Measurements from ENCODE around the gene AHCYL2. TPM values are rescaled to one million over a fixed set of nuclear protein-coding genes. Genes with fewer than 3 reads are reported as not detected.
A peak's percentile ranks its signal among the peaks of the same experiment; 100 is the strongest.

AHCYL2 gene
- total and polyA plus RNA-seq, 4 experiments from 2014 or later = 8.6 to 16.5 (median 12.1) TPM

DNA sequence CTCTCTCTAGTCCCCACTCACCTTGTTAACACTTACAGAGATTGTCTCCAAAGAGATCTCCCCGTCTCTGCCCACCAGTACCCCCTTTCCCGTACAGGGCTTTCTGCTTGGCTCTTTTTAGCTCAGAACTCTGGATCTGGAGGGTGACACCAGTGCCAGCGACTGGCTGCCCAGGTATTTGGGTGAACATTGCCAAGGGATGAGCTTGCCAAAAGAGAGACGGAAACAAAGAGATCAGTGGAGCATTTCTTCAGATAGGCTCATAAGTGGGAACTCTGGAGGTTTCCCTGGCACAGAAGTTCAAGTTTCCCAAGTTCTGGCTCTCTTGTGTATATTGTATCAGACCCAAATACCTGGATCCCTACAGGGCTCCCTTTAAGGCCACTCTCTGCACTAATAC, 239.4 kb downstream of the AHCYL2 start:
- Histone ChIP-seq H3K4me3 (ENCODE audit: low read length in 2 of 2) (no peak overlapping the region), H3K4me1 (ENCODE audit: insufficient read depth, low read length) (no peaks in the 10 kb centered on the region), H3K27me3 (ENCODE audit: insufficient read depth, low read length) (no peaks in the 10 kb centered on the region), H3K36me3 (ENCODE audit: insufficient read depth, low read length) (no peaks in the 10 kb centered on the region), H3K27ac (ENCODE audit: low read depth, low read length) (no peak overlapping the region), H3K9me3 (ENCODE audit: control insufficient read depth in 1 of 2, low read length in 2 of 2) (no peaks in the 10 kb centered on the region)
- Mint-ChIP-seq H3K36me3 (no peaks in the 10 kb centered on the region), H3K4me1 (no peaks in the 10 kb centered on the region), H3K27me3 (no peaks in the 10 kb centered on the region), H3K4me3 (no peak overlapping the region), H3K9me3 (no peaks in the 10 kb centered on the region), H3K27ac (no peak overlapping the region)
- intact Hi-C loops (cut with micrococcal nuclease) = no loop called here
- POLR2A ChIA-PET (ENCODE audit: partially characterized antibody) = no interaction called here
- no peak for DNase-seq
- CTCF ChIA-PET (ENCODE audit: partially characterized antibody) = interaction anchor here (2.0 to 2.6 kb wide), 2 partner anchors 97 to 120 kb away, joined by 7 to 14 read pairs; no protein-coding TSS in a partner anchor

DNA sequence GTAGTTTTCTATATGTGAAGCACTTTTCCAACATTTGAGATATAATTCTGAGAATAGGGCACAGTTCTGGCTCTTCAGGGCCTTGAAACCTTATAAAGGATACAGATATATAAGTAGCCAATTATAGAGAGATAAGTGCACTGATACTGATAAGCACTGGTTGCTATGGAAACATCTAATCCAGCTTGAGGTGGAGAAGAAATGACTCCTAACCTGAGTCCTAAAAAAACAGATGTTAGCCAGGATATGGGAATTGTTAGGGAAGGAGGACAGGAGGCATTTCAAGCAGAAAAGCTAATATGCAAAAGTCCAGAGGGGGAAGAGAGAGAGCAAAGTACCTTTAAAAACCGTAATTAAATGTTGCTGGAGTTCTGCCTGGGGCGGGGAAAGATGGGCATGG, 240.2 kb downstream of the AHCYL2 start:
- POLR2A ChIA-PET (ENCODE audit: partially characterized antibody) = no interaction called here

DNA sequence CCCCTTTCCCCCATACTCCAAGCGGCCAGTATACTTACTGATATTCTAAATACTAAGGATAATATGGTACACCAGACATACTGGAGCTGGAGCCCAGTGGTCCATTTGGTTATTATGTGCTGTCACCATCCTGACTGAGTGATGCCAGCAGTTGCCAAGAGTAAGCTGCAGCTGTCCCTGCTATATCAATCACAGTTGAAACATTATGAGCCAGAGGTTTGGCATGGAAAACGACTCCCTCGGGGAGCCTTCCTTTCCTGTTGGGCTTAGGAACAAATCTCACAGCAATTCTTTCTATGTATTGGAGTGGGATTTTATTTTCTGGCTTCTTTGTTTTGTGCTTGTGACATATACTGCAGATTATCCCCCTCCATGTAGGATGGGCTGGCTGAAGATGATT, 242.0 kb downstream of the AHCYL2 start:
- no peak overlapping the region for H3K27ac ChIP-seq (ENCODE audit: low read depth, low read length)
- Mint-ChIP-seq H3K27me3 (no peaks in the 10 kb centered on the region), H3K4me1 (no peaks in the 10 kb centered on the region), H3K9me3 (no peaks in the 10 kb centered on the region), H3K27ac (no peak overlapping the region), H3K4me3 (no peak overlapping the region), H3K36me3 (no peaks in the 10 kb centered on the region)
- H3K4me3 ChIP-seq (ENCODE audit: low read length in 2 of 2) = no peak overlapping the region
- no peaks in the 10 kb centered on the region for H3K9me3 ChIP-seq (ENCODE audit: control insufficient read depth in 1 of 2, low read length in 2 of 2)
- H3K36me3 ChIP-seq (ENCODE audit: insufficient read depth, low read length) = no peaks in the 10 kb centered on the region
- H3K4me1 ChIP-seq (ENCODE audit: insufficient read depth, low read length) = no peaks in the 10 kb centered on the region
- intact Hi-C loops (cut with micrococcal nuclease) = no loop called here
- POLR2A ChIA-PET (ENCODE audit: partially characterized antibody) = no interaction called here
- H3K27me3 ChIP-seq (ENCODE audit: insufficient read depth, low read length) = no peaks in the 10 kb centered on the region
- DNase-seq = no peak
- CTCF ChIA-PET (ENCODE audit: partially characterized antibody) = no interaction called here

More for the DNA sequence above, 240.2 kb downstream of the AHCYL2 start:
- H3K27me3 Mint-ChIP-seq = no peaks in the 10 kb centered on the region
- Histone ChIP-seq H3K4me1 (ENCODE audit: insufficient read depth, low read length) (no peaks in the 10 kb centered on the region), H3K4me3 (ENCODE audit: low read length in 2 of 2) (no peak overlapping the region), H3K36me3 (ENCODE audit: insufficient read depth, low read length) (no peaks in the 10 kb centered on the region), H3K27me3 (ENCODE audit: insufficient read depth, low read length) (no peaks in the 10 kb centered on the region), H3K9me3 (ENCODE audit: control insufficient read depth in 1 of 2, low read length in 2 of 2) (no peaks in the 10 kb centered on the region), H3K27ac (ENCODE audit: low read depth, low read length) (no peak overlapping the region)
- no peak for DNase-seq
- H3K4me3 Mint-ChIP-seq = no peak overlapping the region
- no peak overlapping the region for H3K27ac Mint-ChIP-seq
- no peaks in the 10 kb centered on the region for H3K4me1 Mint-ChIP-seq
- H3K9me3 Mint-ChIP-seq = no peaks in the 10 kb centered on the region
- intact Hi-C loops (cut with micrococcal nuclease) = no loop called here
- CTCF ChIA-PET (ENCODE audit: partially characterized antibody) = interaction anchor here (2.0 to 2.6 kb wide), 2 partner anchors 97 to 120 kb away, joined by 7 to 14 read pairs; no protein-coding TSS in a partner anchor
- H3K36me3 Mint-ChIP-seq = no peaks in the 10 kb centered on the region

DNA sequence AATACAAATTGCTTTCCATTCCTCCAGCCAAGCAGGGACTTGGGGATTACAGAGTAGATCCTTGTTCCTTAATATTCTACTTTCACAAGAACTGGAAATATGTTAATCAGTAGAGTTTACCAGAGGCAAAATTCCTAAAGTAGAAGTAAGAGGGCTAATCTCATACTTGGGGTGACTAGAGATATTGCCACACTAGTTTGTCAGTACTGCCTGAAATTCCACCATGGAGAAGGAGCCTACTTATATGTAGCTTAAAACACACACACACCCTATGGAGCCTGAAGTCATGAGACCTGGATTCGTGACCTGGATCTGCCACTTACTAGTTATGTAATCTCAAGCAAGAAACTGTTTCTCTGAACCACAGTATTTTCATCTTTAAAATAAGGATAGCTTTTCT, 243.3 kb downstream of the AHCYL2 start:
- H3K27ac Mint-ChIP-seq = no peak overlapping the region
- ChIA-PET CTCF (ENCODE audit: partially characterized antibody) (interaction anchor here (1.0 to 8.1 kb wide), 5 partner anchors 92 to 125 kb away, joined by 3 to 136 read pairs (median 4); no protein-coding TSS in a partner anchor), POLR2A (ENCODE audit: partially characterized antibody) (no interaction called here)
- H3K9me3 ChIP-seq (ENCODE audit: control insufficient read depth in 1 of 2, low read length in 2 of 2) = no peaks in the 10 kb centered on the region
- H3K36me3 ChIP-seq (ENCODE audit: insufficient read depth, low read length) = no peaks in the 10 kb centered on the region
- H3K4me1 ChIP-seq (ENCODE audit: insufficient read depth, low read length) = no peaks in the 10 kb centered on the region
- no peak overlapping the region for H3K4me3 ChIP-seq (ENCODE audit: low read length in 2 of 2)
- no peaks in the 10 kb centered on the region for H3K9me3 Mint-ChIP-seq
- H3K4me3 Mint-ChIP-seq = no peak overlapping the region
- H3K27ac ChIP-seq (ENCODE audit: low read depth, low read length) = no peak overlapping the region
- no peaks in the 10 kb centered on the region for H3K27me3 ChIP-seq (ENCODE audit: insufficient read depth, low read length)
- no peaks in the 10 kb centered on the region for H3K27me3 Mint-ChIP-seq
- intact Hi-C loops (cut with micrococcal nuclease) = no loop called here
- H3K4me1 Mint-ChIP-seq = no peaks in the 10 kb centered on the region
- no peak for DNase-seq
- H3K36me3 Mint-ChIP-seq = no peaks in the 10 kb centered on the region

DNA sequence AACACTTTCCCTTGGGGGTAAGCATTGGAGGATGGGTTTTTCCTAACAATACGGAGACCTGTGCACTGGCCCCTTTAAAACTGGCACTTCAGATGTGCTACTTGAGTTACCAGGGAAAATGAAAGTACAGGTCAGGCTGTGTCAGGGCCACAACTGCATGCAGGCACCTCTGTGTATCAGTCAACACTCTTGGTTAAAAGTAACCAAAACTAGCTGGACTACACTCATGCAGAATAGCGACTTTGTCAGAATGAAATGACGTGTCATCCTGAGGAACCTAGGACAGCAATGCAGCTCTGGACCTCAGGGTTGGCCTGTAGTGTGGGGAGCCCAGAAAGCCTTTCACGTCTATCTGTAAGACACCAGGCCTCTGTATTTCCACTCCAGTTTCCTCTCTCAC, 243.7 kb downstream of the AHCYL2 start:
- no peak overlapping the region for H3K4me3 Mint-ChIP-seq
- intact Hi-C loops (cut with micrococcal nuclease) = no loop called here
- no peaks in the 10 kb centered on the region for H3K36me3 ChIP-seq (ENCODE audit: insufficient read depth, low read length)
- CTCF ChIA-PET (ENCODE audit: partially characterized antibody) = interaction anchor here (0.9 to 8.1 kb wide), 7 partner anchors 12 to 126 kb away, joined by 3 to 136 read pairs (median 4); no protein-coding TSS in a partner anchor
- peak in 1 of 5 donors; percentile 1 for DNase-seq
- no peaks in the 10 kb centered on the region for H3K4me1 ChIP-seq (ENCODE audit: insufficient read depth, low read length)
- H3K4me3 ChIP-seq (ENCODE audit: low read length in 2 of 2) = no peak overlapping the region
- H3K27me3 Mint-ChIP-seq = no peaks in the 10 kb centered on the region
- no peaks in the 10 kb centered on the region for H3K4me1 Mint-ChIP-seq
- no peaks in the 10 kb centered on the region for H3K27me3 ChIP-seq (ENCODE audit: insufficient read depth, low read length)
- no peaks in the 10 kb centered on the region for H3K9me3 ChIP-seq (ENCODE audit: control insufficient read depth in 1 of 2, low read length in 2 of 2)
- peak overlapping the region in 1 of 7 donors; percentile 35 for H3K27ac Mint-ChIP-seq
- no peaks in the 10 kb centered on the region for H3K9me3 Mint-ChIP-seq
- POLR2A ChIA-PET (ENCODE audit: partially characterized antibody) = no interaction called here
- no peak overlapping the region for H3K27ac ChIP-seq (ENCODE audit: low read depth, low read length)
- no peaks in the 10 kb centered on the region for H3K36me3 Mint-ChIP-seq

DNA sequence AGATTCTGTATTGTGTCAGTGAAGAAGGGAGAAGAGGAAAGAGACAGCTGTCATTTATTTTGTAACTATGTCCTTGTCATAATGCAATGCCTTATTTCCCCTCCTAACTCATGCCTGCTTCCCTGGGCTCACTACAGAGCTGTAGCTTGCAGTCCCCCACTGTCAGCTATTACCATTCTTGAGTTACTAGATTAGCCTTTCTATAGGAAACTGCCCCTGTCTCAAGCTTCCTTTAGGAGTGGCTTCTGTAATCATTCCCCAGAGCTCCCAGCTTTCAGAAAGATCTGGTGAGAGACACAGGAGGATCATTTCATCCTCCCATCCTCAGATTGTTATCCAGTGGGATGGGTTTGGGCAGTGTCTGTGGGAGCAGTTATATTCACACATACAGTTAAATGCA, 245.1 kb downstream of the AHCYL2 start:
- Mint-ChIP-seq H3K27ac (no peak overlapping the region), H3K4me1 (no peaks in the 10 kb centered on the region), H3K27me3 (no peaks in the 10 kb centered on the region), H3K36me3 (no peaks in the 10 kb centered on the region), H3K4me3 (no peak overlapping the region), H3K9me3 (no peaks in the 10 kb centered on the region)
- Histone ChIP-seq H3K27ac (ENCODE audit: low read depth, low read length) (no peak overlapping the region), H3K4me3 (ENCODE audit: low read length in 2 of 2) (no peak overlapping the region), H3K4me1 (ENCODE audit: insufficient read depth, low read length) (no peaks in the 10 kb centered on the region), H3K9me3 (ENCODE audit: control insufficient read depth in 1 of 2, low read length in 2 of 2) (no peaks in the 10 kb centered on the region), H3K27me3 (ENCODE audit: insufficient read depth, low read length) (no peaks in the 10 kb centered on the region), H3K36me3 (ENCODE audit: insufficient read depth, low read length) (no peaks in the 10 kb centered on the region)
- DNase-seq = no peak
- POLR2A ChIA-PET (ENCODE audit: partially characterized antibody) = no interaction called here
- intact Hi-C loops (cut with micrococcal nuclease) = loop anchor here (5.0 to 10.0 kb wide), 2 partner anchors 542 to 565 kb away; no protein-coding TSS in a partner anchor
- CTCF ChIA-PET (ENCODE audit: partially characterized antibody) = interaction anchor here (0.6 to 8.1 kb wide), 10 partner anchors 17 to 801 kb away, joined by 3 to 136 read pairs (median 3); no protein-coding TSS in a partner anchor

DNA sequence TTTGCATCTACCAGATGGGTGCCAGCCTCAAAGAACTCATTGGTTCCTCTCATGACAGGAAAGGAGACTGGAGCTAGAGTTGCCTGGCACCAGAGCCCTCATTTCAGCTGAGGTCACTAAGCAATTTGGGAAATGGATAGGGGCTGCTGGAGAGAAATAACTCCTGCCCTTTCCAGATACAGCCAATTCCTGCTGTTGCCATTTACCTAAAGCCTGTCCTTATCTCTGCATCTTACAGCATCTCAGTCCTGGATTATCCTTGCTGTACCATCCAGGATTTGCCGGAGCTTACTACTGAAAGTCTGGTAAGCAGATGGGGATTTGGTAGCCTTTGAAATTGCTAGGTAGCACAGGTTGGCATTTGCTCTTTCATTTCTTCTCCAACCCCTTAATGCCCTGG, 245.6 kb downstream of the AHCYL2 start:
- H3K4me1 ChIP-seq (ENCODE audit: insufficient read depth, low read length) = no peaks in the 10 kb centered on the region
- intact Hi-C loops (cut with micrococcal nuclease) = loop anchor here (5.0 to 10.0 kb wide), 2 partner anchors 542 to 566 kb away; no protein-coding TSS in a partner anchor
- Mint-ChIP-seq H3K27ac (no peak overlapping the region), H3K4me3 (no peak overlapping the region), H3K9me3 (no peaks in the 10 kb centered on the region), H3K27me3 (no peaks in the 10 kb centered on the region), H3K36me3 (no peaks in the 10 kb centered on the region), H3K4me1 (no peaks in the 10 kb centered on the region)
- H3K9me3 ChIP-seq (ENCODE audit: control insufficient read depth in 1 of 2, low read length in 2 of 2) = no peaks in the 10 kb centered on the region
- H3K36me3 ChIP-seq (ENCODE audit: insufficient read depth, low read length) = no peaks in the 10 kb centered on the region
- ChIA-PET POLR2A (ENCODE audit: partially characterized antibody) (no interaction called here), CTCF (ENCODE audit: partially characterized antibody) (interaction anchor here (0.6 to 8.1 kb wide), 11 partner anchors 18 to 801 kb away, joined by 3 to 136 read pairs (median 3); no protein-coding TSS in a partner anchor)
- H3K4me3 ChIP-seq (ENCODE audit: low read length in 2 of 2) = no peak overlapping the region
- no peaks in the 10 kb centered on the region for H3K27me3 ChIP-seq (ENCODE audit: insufficient read depth, low read length)
- H3K27ac ChIP-seq (ENCODE audit: low read depth, low read length) = no peak overlapping the region
- DNase-seq = no peak
